K562 (cell line): Measurements from ENCODE around the gene VDAC2. TPM values are rescaled to one million over a fixed set of nuclear protein-coding genes. Genes with fewer than 3 reads are reported as not detected.
A peak's percentile ranks its signal among the peaks of the same experiment; 100 is the strongest.

Experiments used
- C11orf30 ChIP-seq: fragments of 450-650 bp; IDR thresholded peaks from 2 replicates; pipeline ENCODE4 v1.6.1; 2016; ENCODE audit warnings: low read depth, mild to moderate bottlenecking
- EHMT2 ChIP-seq: fragments of 450-650 bp; IDR thresholded peaks from 2 replicates; pipeline ENCODE4 v1.6.1; 2018; ENCODE audit warnings: antibody characterized with exemption
- IRF2 ChIP-seq: sonication (generic); formaldehyde crosslinking; IDR thresholded peaks from 2 replicates; pipeline ENCODE4 v1.8.1; 2022; ENCODE audit warnings: mild to moderate bottlenecking, missing genetic modification reagents
- MAFF ChIP-seq: IDR thresholded peaks from 2 replicates; pipeline ENCODE4 v1.6.1; 2012; ENCODE audit warnings: low read length, improper control_type of control experiment
- MAX ChIP-seq: sonication (generic); formaldehyde crosslinking; IDR thresholded peaks from 2 replicates; pipeline ENCODE4 v1.9.0; 2022; ENCODE audit warnings: mild to moderate bottlenecking, missing genetic modification reagents
- MCM2 ChIP-seq: fragments of 450-650 bp; IDR thresholded peaks from 2 replicates; pipeline ENCODE4 v1.6.1; 2017; ENCODE audit warnings: low read depth, mild to moderate bottlenecking
- MTA2 ChIP-seq: fragments of 450-650 bp; IDR thresholded peaks from 2 replicates; pipeline ENCODE4 v1.6.1; 2016; ENCODE audit warnings: low read depth
- NCOR1 ChIP-seq: fragments of 450-650 bp; IDR thresholded peaks from 2 replicates; pipeline ENCODE4 v1.6.1; 2016; ENCODE audit warnings: mild to moderate bottlenecking, moderate library complexity
- PCBP2 ChIP-seq: fragments of 200-400 bp; formaldehyde crosslinking; IDR thresholded peaks from 2 replicates; pipeline ENCODE4 v1.6.1; 2018; ENCODE audit warnings: low read length, low read depth, mild to moderate bottlenecking, moderate library complexity; ENCODE audit not compliant: poor library complexity, severe bottlenecking
- TAF9B ChIP-seq: fragments of 450-650 bp; IDR thresholded peaks from 2 replicates; pipeline ENCODE4 v1.6.1; 2018; ENCODE audit warnings: mild to moderate bottlenecking; ENCODE audit not compliant: partially characterized antibody
- TEAD1 ChIP-seq, 2 experiments: fragments of 450-650 bp in 1 of 2; sonication (generic) in 1 of 2; formaldehyde crosslinking; IDR thresholded peaks; 2 replicates each; pipeline versions ENCODE4 v1.4.0 to v1.8.0; 2020 to 2022; ENCODE audit warnings: mild to moderate bottlenecking in 2 of 2, missing genetic modification reagents in 1 of 2
- ZNF830 ChIP-seq: fragments of 250-450 bp; sonication (Bioruptor Pico); IDR thresholded peaks from 2 replicates; pipeline ENCODE4 v1.5.0; 2021; ENCODE audit warnings: mild to moderate bottlenecking
- polyA plus RNA-seq, 8 experiments: library from polyadenylated mRNA; depleted of rRNA in 4 of 8; stranded (reverse) in 5 of 8; unstranded in 3 of 8; fragments of >200 nt; fragmentation: Nextera tagmentation in 2 of 8; fragmentation: Illumina TruSeq in 1 of 8; extraction: Ambion mirVana in 2 of 8; extraction: Trizol in 1 of 8; gene quantifications; 2 replicates each; pipeline versions ENCODE4 v1.2.1 to v1.2.3, GENCODE V29; 2011 to 2014; ENCODE audit warnings: inconsistent platforms in 1 of 8, missing spikeins in 1 of 8
- total RNA-seq, 7 experiments: library from RNA; depleted of rRNA in 6 of 7; stranded (reverse); fragments of >200 nt in 6 of 7; fragmentation: Illumina TruSeq in 2 of 7; extraction: Trizol in 2 of 7; gene quantifications; 2 replicates each; pipeline versions ENCODE4 v1.2.1 to v1.2.3, GENCODE V29; 2011 to 2021; ENCODE audit warnings: low replicate concordance in 1 of 7
- TF ChIP-seq, protein P1 (sequence below), 2 experiments: IDR thresholded peaks; 2 replicates each; pipeline ENCODE4 v1.6.1; 2012; ENCODE audit warnings: improper control_type of control experiment in 2 of 2, low read depth in 2 of 2, low read length in 2 of 2, borderline replicate concordance in 1 of 2
- TF ChIP-seq, protein P2 (sequence below): fragments of 200-800 bp; sonication (Bioruptor generic); IDR thresholded peaks from 2 replicates; pipeline ENCODE4 v1.6.1; 2017; ENCODE audit warnings: missing genetic modification characterization, missing compliant biosample characterization
- TF ChIP-seq, protein P3 (sequence below), 2 experiments: fragments of 450-650 bp; IDR thresholded peaks; 2 replicates each; pipeline ENCODE4 v1.6.1; 2016; ENCODE audit warnings: mild to moderate bottlenecking in 2 of 2, borderline replicate concordance in 1 of 2, low read depth in 1 of 2, moderate library complexity in 1 of 2

Gene VDAC2
- total and polyA plus RNA-seq, 9 of the 15 experiments (the other 6 are each of a cell fraction or from before 2014, with no cell fraction given), result 139 to 450 (median 250) TPM

- TF ChIP-seq MAX (CRISPR knock-in tag), result no peak
- TF ChIP-seq, protein P1, sequence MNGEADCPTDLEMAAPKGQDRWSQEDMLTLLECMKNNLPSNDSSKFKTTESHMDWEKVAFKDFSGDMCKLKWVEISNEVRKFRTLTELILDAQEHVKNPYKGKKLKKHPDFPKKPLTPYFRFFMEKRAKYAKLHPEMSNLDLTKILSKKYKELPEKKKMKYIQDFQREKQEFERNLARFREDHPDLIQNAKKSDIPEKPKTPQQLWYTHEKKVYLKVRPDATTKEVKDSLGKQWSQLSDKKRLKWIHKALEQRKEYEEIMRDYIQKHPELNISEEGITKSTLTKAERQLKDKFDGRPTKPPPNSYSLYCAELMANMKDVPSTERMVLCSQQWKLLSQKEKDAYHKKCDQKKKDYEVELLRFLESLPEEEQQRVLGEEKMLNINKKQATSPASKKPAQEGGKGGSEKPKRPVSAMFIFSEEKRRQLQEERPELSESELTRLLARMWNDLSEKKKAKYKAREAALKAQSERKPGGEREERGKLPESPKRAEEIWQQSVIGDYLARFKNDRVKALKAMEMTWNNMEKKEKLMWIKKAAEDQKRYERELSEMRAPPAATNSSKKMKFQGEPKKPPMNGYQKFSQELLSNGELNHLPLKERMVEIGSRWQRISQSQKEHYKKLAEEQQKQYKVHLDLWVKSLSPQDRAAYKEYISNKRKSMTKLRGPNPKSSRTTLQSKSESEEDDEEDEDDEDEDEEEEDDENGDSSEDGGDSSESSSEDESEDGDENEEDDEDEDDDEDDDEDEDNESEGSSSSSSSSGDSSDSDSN (IDR thresholded peaks at IDR 0.05; ENCODE audit: borderline replicate concordance in 1 of 2, low read depth in 2 of 2, low read length in 2 of 2), result peak; percentile 87 to 97; a peak in 3 of 4 replicates
- peak; percentile 56; the same call in 1 of the 2 replicates for TF ChIP-seq EHMT2
- TF ChIP-seq C11orf30, result peak; percentile 90
- TF ChIP-seq TEAD1 (CRISPR knock-in tag; IDR thresholded peaks at IDR 0.05), result 0 out of 4 replicates have a peak, but pooled peaks of 1 of the 2 experiments have one; percentile 19
- TF ChIP-seq MAFF, result peak; percentile 66; the same call in 1 of the 2 replicates
- TF ChIP-seq MCM2, result no peak
- TF ChIP-seq, protein P2, sequence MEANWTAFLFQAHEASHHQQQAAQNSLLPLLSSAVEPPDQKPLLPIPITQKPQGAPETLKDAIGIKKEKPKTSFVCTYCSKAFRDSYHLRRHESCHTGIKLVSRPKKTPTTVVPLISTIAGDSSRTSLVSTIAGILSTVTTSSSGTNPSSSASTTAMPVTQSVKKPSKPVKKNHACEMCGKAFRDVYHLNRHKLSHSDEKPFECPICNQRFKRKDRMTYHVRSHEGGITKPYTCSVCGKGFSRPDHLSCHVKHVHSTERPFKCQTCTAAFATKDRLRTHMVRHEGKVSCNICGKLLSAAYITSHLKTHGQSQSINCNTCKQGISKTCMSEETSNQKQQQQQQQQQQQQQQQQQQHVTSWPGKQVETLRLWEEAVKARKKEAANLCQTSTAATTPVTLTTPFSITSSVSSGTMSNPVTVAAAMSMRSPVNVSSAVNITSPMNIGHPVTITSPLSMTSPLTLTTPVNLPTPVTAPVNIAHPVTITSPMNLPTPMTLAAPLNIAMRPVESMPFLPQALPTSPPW (CRISPR knock-in tag), result 0 out of 2 replicates have a peak, but pooled peaks have one; percentile 25
- peak; percentile 74 for TF ChIP-seq NCOR1
- TF ChIP-seq, protein P3, sequence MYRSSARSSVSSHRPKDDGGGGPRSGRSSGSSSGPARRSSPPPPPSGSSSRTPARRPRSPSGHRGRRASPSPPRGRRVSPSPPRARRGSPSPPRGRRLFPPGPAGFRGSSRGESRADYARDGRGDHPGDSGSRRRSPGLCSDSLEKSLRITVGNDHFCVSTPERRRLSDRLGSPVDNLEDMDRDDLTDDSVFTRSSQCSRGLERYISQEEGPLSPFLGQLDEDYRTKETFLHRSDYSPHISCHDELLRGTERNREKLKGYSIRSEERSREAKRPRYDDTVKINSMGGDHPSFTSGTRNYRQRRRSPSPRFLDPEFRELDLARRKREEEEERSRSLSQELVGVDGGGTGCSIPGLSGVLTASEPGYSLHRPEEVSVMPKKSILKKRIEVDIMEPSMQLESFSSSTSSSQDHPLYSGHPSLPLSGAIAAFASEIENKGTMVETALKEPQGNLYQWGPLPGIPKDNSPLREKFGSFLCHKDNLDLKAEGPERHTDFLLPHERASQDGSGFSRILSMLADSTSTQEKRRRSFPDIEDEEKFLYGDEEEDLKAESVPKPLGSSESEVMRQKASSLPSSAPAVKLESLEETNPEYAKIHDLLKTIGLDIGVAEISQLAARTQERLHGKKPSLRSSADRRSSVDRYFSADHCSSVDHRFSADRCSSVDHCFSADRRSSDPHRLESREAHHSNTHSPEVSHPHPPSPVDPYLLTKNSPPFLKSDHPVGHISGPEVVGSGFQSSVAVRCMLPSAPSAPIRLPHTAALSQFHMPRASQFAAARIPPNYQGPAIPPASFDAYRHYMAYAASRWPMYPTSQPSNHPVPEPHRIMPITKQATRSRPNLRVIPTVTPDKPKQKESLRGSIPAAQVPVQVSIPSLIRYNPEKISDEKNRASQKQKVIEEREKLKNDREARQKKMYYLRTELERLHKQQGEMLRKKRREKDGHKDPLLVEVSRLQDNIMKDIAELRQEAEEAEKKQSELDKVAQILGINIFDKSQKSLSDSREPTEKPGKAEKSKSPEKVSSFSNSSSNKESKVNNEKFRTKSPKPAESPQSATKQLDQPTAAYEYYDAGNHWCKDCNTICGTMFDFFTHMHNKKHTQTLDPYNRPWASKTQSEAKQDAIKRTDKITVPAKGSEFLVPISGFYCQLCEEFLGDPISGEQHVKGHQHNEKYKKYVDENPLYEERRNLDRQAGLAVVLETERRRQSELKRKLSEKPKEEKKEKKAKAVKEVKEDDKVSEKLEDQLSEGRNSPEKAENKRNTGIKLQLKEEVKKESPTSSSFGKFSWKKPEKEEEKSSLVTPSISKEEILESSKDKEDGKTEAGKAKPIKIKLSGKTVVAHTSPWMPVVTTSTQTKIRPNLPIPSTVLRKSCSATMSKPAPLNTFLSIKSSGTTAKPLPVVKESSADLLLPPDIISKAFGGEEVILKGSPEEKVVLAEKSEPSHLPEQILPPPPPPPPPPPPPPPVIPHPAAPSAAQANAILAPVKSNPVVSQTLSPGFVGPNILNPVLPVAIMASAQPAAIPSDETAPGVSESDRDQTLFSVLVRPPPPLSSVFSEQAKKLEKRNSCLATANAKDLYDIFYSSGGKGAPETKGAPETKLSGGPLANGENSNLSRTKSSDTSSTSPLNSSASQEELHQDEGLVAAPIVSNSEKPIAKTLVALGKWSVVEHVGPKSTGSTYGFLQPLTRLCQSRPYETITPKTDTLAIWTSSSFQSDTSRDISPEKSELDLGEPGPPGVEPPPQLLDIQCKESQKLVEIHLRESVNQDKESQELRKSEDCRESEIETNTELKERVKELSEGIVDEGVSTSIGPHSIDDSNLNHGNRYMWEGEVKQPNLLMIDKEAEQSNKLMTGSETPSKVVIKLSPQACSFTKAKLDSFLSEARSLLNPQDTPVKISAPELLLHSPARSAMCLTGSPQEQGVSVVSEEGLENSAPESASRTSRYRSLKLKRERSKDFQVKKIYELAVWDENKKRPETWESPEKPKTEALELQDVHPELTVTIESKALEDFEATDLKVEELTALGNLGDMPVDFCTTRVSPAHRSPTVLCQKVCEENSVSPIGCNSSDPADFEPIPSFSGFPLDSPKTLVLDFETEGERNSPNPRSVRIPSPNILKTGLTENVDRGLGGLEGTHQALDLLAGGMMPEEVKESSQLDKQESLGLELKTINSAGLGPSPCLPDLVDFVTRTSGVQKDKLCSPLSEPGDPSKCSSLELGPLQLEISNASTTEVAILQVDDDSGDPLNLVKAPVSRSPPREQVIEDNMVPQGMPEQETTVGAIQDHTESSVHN (IDR thresholded peaks at IDR 0.05; ENCODE audit: borderline replicate concordance in 1 of 2, low read depth in 1 of 2), result peak in 1 of 2 experiments; percentile 49; a peak in 1 of 4 replicates
- TF ChIP-seq IRF2, result no peak
- no peak for TF ChIP-seq PCBP2
- peak; percentile 61; the same call in 1 of the 2 replicates for TF ChIP-seq MTA2
- no peak for TF ChIP-seq TAF9B
- TF ChIP-seq ZNF830 (CRISPR knock-in tag), result no peak
Observed at GRCh38 chr10:75191821-75192568, 18.6 kb upstream of the VDAC2 start (continued).
